Right lung (tissue), 5 donors: Measurements from ENCODE around the gene EIF3M. TPM values are rescaled to one million over a fixed set of nuclear protein-coding genes. Genes with fewer than 3 reads are reported as not detected.
"Not testable (repeated sequence)": the region's sequence is repeated elsewhere in the genome, so short reads cannot be mapped to it uniquely, and the experiment has no call there.

Experiments used
- DNase-seq, 2 donors: peaks; one replicate each; pipeline ENCODE4 v3.0.0-alpha.2; 2013
- polyA plus RNA-seq, 5 donors: library from polyadenylated mRNA; unstranded; fragments of 120-200 nt; gene quantifications; one replicate each; pipeline versions ENCODE4 v1.2.1 to v1.2.3, GENCODE V29; 2013; ENCODE audit warnings: inconsistent platforms in 1 of 5, low replicate concordance in 1 of 5; ENCODE audit not compliant: insufficient read length in 5 of 5, insufficient read depth in 1 of 5

Gene EIF3M
- polyA plus RNA-seq, 5 donors: 364 to 452 (median 400) TPM

GRCh38 chr11:32586576-32587190 lies 3.1 kb downstream of the EIF3M start:
- no peak for DNase-seq

- no peak for DNase-seq
These were observed 10.6 kb downstream of the EIF3M start for GRCh38 chr11:32594272-32594671.

- DNase-seq: not testable (repeated sequence)
These were observed 12.5 kb downstream of the EIF3M start for GRCh38 chr11:32596114-32596513.

GRCh38 chr11:32597921-32598320 lies 14.3 kb downstream of the EIF3M start:
- no peak for DNase-seq

- DNase-seq: no peak
These were observed 19.2 kb downstream of the EIF3M start for GRCh38 chr11:32602657-32603415.

GRCh38 chr11:32606220-32606619 lies 22.6 kb downstream of the EIF3M start:
- DNase-seq: no peak

GRCh38 chr11:32608826-32609225 lies 25.2 kb downstream of the EIF3M start:
- not testable (repeated sequence) for DNase-seq

GRCh38 chr11:32610797-32611352 lies 27.2 kb downstream of the EIF3M start:
- no peak for DNase-seq

GRCh38 chr11:32613500-32614151 lies 30.0 kb downstream of the EIF3M start:
- no peak for DNase-seq

GRCh38 chr11:32615422-32615821 lies 31.8 kb downstream of the EIF3M start:
- DNase-seq: no peak

GRCh38 chr11:32616903-32617302 lies 33.3 kb downstream of the EIF3M start:
- DNase-seq: no peak

- DNase-seq: no peak
These were observed 47.2 kb downstream of the EIF3M start for GRCh38 chr11:32630844-32631243.

GRCh38 chr11:32635819-32636218 lies 52.2 kb downstream of the EIF3M start:
- DNase-seq: no peak

GRCh38 chr11:32641361-32641760 lies 57.7 kb downstream of the EIF3M start:
- no peak for DNase-seq

- DNase-seq: no peak
These were observed 59.9 kb downstream of the EIF3M start for GRCh38 chr11:32643526-32643925.

Other genes with a start within 250 kb of the EIF3M start
- 1 to 10 TPM in 3 of 5 donors, under 1 TPM in 2; 0.26 to 2.8 (median 1.6) TPM for gene WT1, start 148.3 kb upstream of the EIF3M start, polyA plus RNA-seq
- gene CCDC73, start 210.8 kb downstream of the EIF3M start, polyA plus RNA-seq: under 1 TPM; 0.06 to 0.18 (median 0.16) TPM
- 1 to 10 TPM; 1.6 to 2.5 (median 2.3) TPM for gene PRRG4, start 246.1 kb downstream of the EIF3M start, polyA plus RNA-seq